HCT116 (cell line): ENCODE measurements around the gene TRPV5.

Experiments
- EGR1 ChIP-seq: IDR thresholded peaks from 2 replicates; pipeline ENCODE4 v1.6.1; 2012; ENCODE audit warnings: low read depth
- EZH2 ChIP-seq: fragments of 200-600 bp; sonication (generic); IDR thresholded peaks from 2 replicates; pipeline ENCODE4 v1.6.1; 2017; ENCODE audit warnings: antibody characterized with exemption, mixed run types
- EZH2phosphoT487 ChIP-seq: fragments of 200-600 bp; IDR thresholded peaks from 2 replicates; pipeline ENCODE4 v1.6.1; 2018; ENCODE audit warnings: antibody characterized with exemption, borderline replicate concordance
- JUND ChIP-seq: IDR thresholded peaks from 2 replicates; pipeline ENCODE4 v1.6.1; 2012
- POLR2A ChIP-seq: IDR thresholded peaks from 2 replicates; pipeline ENCODE4 v1.7.0; 2011; ENCODE audit warnings: borderline replicate concordance; ENCODE audit not compliant: insufficient read depth, insufficient read length; ENCODE audit errors: extremely low read depth
- POLR2AphosphoS5 ChIP-seq: IDR thresholded peaks from 2 replicates; pipeline ENCODE4 v1.6.1; 2011; ENCODE audit warnings: mild to moderate bottlenecking, low read depth, low read length, moderate library complexity
- SIN3A ChIP-seq: IDR thresholded peaks from 2 replicates; pipeline ENCODE4 v1.6.1; 2012; ENCODE audit warnings: low read depth
- SP1 ChIP-seq: IDR thresholded peaks from 2 replicates; pipeline ENCODE4 v1.6.1; 2012; ENCODE audit warnings: low read depth
- TF ChIP-seq, protein P1 (sequence below), 3 experiments: fragments of 200-600 bp in 1 of 3; sonication (generic) in 1 of 3; IDR thresholded peaks in 2 of 3; conservative IDR thresholded peaks in 1 of 3; 2 replicates each; pipeline ENCODE4 v1.5.1; 2012 to 2017; ENCODE audit warnings: low read depth in 2 of 3, low read length in 2 of 3, antibody characterized with exemption in 1 of 3, borderline replicate concordance in 1 of 3, control low read depth in 1 of 3, mild to moderate bottlenecking in 1 of 3, mixed read lengths in 1 of 3, mixed run types in 1 of 3, moderate library complexity in 1 of 3; ENCODE audit not compliant: insufficient read depth in 1 of 3
- TF ChIP-seq, protein P2 (sequence below): IDR thresholded peaks from 2 replicates; pipeline ENCODE4 v1.6.1; 2012
- TF ChIP-seq, protein P3 (sequence below): IDR thresholded peaks from 2 replicates; pipeline ENCODE4 v1.6.1; 2012; ENCODE audit warnings: low read depth
- TF ChIP-seq, protein P4 (sequence below): IDR thresholded peaks from 2 replicates; pipeline ENCODE4 v1.6.1; 2011; ENCODE audit warnings: mild to moderate bottlenecking, low read length, moderate library complexity; ENCODE audit not compliant: insufficient replicate concordance; ENCODE audit errors: extremely low read depth

DNA sequence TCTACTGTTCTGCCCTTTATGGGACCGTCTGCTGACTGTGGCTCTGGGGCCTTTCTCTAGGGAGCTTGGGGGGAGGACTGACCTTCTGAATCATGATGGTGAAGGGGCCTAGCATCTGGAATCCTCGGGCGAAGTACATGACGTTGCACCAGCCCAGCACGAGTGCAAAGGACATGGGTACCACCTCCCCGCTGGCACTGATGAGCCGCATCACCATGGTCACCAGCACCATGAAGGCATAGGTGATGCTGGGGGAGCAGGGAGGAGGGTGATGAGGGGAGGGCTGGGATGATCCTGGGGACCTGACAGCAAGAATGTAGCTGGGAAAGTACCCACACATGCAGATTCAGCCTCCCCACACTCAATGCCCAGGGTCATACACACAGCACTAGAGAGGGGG is 59.1 kb downstream of the TRPV5 start:
- TF ChIP-seq POLR2AphosphoS5 (no peak), JUND (no peak), SIN3A (no peak), SP1 (no peak), EZH2 (no peak), POLR2A (no peak), EZH2phosphoT487 (no peak), EGR1 (no peak)
- TF ChIP-seq, protein P1, sequence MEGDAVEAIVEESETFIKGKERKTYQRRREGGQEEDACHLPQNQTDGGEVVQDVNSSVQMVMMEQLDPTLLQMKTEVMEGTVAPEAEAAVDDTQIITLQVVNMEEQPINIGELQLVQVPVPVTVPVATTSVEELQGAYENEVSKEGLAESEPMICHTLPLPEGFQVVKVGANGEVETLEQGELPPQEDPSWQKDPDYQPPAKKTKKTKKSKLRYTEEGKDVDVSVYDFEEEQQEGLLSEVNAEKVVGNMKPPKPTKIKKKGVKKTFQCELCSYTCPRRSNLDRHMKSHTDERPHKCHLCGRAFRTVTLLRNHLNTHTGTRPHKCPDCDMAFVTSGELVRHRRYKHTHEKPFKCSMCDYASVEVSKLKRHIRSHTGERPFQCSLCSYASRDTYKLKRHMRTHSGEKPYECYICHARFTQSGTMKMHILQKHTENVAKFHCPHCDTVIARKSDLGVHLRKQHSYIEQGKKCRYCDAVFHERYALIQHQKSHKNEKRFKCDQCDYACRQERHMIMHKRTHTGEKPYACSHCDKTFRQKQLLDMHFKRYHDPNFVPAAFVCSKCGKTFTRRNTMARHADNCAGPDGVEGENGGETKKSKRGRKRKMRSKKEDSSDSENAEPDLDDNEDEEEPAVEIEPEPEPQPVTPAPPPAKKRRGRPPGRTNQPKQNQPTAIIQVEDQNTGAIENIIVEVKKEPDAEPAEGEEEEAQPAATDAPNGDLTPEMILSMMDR (IDR thresholded peaks at IDR 0.05 in 2 of 3, conservative IDR thresholded peaks at IDR 0.05 in 1 of 3; ENCODE audit: borderline replicate concordance in 1 of 3, insufficient read depth in 1 of 3, low read depth in 2 of 3, low read length in 2 of 3) = no peak
- TF ChIP-seq, protein P2, sequence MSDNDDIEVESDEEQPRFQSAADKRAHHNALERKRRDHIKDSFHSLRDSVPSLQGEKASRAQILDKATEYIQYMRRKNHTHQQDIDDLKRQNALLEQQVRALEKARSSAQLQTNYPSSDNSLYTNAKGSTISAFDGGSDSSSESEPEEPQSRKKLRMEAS = no peak
- TF ChIP-seq, protein P3, sequence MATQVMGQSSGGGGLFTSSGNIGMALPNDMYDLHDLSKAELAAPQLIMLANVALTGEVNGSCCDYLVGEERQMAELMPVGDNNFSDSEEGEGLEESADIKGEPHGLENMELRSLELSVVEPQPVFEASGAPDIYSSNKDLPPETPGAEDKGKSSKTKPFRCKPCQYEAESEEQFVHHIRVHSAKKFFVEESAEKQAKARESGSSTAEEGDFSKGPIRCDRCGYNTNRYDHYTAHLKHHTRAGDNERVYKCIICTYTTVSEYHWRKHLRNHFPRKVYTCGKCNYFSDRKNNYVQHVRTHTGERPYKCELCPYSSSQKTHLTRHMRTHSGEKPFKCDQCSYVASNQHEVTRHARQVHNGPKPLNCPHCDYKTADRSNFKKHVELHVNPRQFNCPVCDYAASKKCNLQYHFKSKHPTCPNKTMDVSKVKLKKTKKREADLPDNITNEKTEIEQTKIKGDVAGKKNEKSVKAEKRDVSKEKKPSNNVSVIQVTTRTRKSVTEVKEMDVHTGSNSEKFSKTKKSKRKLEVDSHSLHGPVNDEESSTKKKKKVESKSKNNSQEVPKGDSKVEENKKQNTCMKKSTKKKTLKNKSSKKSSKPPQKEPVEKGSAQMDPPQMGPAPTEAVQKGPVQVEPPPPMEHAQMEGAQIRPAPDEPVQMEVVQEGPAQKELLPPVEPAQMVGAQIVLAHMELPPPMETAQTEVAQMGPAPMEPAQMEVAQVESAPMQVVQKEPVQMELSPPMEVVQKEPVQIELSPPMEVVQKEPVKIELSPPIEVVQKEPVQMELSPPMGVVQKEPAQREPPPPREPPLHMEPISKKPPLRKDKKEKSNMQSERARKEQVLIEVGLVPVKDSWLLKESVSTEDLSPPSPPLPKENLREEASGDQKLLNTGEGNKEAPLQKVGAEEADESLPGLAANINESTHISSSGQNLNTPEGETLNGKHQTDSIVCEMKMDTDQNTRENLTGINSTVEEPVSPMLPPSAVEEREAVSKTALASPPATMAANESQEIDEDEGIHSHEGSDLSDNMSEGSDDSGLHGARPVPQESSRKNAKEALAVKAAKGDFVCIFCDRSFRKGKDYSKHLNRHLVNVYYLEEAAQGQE = no peak
- TF ChIP-seq, protein P4, sequence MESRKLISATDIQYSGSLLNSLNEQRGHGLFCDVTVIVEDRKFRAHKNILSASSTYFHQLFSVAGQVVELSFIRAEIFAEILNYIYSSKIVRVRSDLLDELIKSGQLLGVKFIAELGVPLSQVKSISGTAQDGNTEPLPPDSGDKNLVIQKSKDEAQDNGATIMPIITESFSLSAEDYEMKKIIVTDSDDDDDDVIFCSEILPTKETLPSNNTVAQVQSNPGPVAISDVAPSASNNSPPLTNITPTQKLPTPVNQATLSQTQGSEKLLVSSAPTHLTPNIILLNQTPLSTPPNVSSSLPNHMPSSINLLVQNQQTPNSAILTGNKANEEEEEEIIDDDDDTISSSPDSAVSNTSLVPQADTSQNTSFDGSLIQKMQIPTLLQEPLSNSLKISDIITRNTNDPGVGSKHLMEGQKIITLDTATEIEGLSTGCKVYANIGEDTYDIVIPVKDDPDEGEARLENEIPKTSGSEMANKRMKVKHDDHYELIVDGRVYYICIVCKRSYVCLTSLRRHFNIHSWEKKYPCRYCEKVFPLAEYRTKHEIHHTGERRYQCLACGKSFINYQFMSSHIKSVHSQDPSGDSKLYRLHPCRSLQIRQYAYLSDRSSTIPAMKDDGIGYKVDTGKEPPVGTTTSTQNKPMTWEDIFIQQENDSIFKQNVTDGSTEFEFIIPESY = no peak
